Karpas-422 (cell line): Measurements from ENCODE around the gene PCDH9. TPM values are rescaled to one million over a fixed set of nuclear protein-coding genes. Genes with fewer than 3 reads are reported as not detected.

Experiments
- DNase-seq: peaks from one replicate; pipeline ENCODE4 v3.0.0-alpha.2; 2015
- H2AFZ ChIP-seq: fragments of 200-600 bp; sonication (generic); 2 replicates; pipeline ENCODE4 v1.6.1; 2014; ENCODE audit warnings: antibody characterized with exemption, low read length, mixed read lengths
- H3K27ac ChIP-seq: fragments of 200-600 bp; sonication (generic); 2 replicates; pipeline ENCODE4 v1.5.1; 2014; ENCODE audit warnings: mild to moderate bottlenecking, low read length, moderate library complexity
- H3K27me3 ChIP-seq: fragments of 200-600 bp; sonication (generic); 2 replicates; pipeline ENCODE4 v1.6.1; 2014; ENCODE audit warnings: low read length, mixed read lengths
- H3K36me3 ChIP-seq: fragments of 200-600 bp; sonication (generic); 2 replicates; pipeline ENCODE4 v1.6.1; 2014; ENCODE audit warnings: low read length, mixed read lengths; ENCODE audit not compliant: insufficient read depth
- H3K4me1 ChIP-seq: fragments of 200-600 bp; sonication (generic); 2 replicates; pipeline ENCODE4 v1.6.1; 2014; ENCODE audit warnings: mild to moderate bottlenecking, low read length, mixed read lengths
- H3K4me2 ChIP-seq: fragments of 200-600 bp; sonication (generic); 2 replicates; pipeline ENCODE4 v1.6.1; 2014; ENCODE audit warnings: low read length, low read depth, mild to moderate bottlenecking; ENCODE audit not compliant: poor library complexity, severe bottlenecking
- H3K4me3 ChIP-seq: fragments of 200-600 bp; sonication (generic); 2 replicates; pipeline ENCODE4 v1.5.1; 2014; ENCODE audit warnings: mild to moderate bottlenecking, antibody characterized with exemption, low read length, mixed read lengths
- H3K79me2 ChIP-seq: fragments of 200-600 bp; sonication (generic); 2 replicates; pipeline ENCODE4 v1.6.1; 2014; ENCODE audit warnings: mild to moderate bottlenecking, low read length, mixed read lengths
- H3K9ac ChIP-seq: fragments of 200-600 bp; sonication (generic); 2 replicates; pipeline ENCODE4 v1.6.0; 2014; ENCODE audit warnings: low read length
- H3K9me2 ChIP-seq: fragments of 200-600 bp; sonication (generic), shearing (Covaris generic); replicated peaks from 2 replicates; pipeline ENCODE4 v1.6.0; 2014; ENCODE audit warnings: mild to moderate bottlenecking, low read length, moderate library complexity; ENCODE audit not compliant: insufficient read depth
- H3K9me3 ChIP-seq: fragments of 300-700, 200-600 bp; sonication (generic); 2 replicates; pipeline ENCODE4 v1.6.1; 2014; ENCODE audit warnings: low read length, mixed read lengths
- H4K20me1 ChIP-seq: fragments of 200-600 bp; sonication (generic); 2 replicates; pipeline ENCODE4 v1.6.1; 2014; ENCODE audit warnings: mild to moderate bottlenecking, antibody characterized with exemption, low read length, low read depth; ENCODE audit not compliant: insufficient read depth
- total RNA-seq: library from RNA; depleted of rRNA; stranded (reverse); fragments of >200 nt; shearing (Covaris generic); gene quantifications from 2 replicates; pipeline ENCODE4 v1.2.3, GENCODE V29; 2014; ENCODE audit warnings: low replicate concordance

PCDH9 gene
- total RNA-seq, 1 experiment from 2014 or later = 5.8 TPM

- no peaks in the 10 kb centered on the region for H3K79me2 ChIP-seq
- H4K20me1 ChIP-seq = no peaks in the 10 kb centered on the region
- no peaks in the 10 kb centered on the region for H3K36me3 ChIP-seq
- H3K9ac ChIP-seq = no peak overlapping the region
- no peak overlapping the region for H2AFZ ChIP-seq
- no peak overlapping the region for H3K4me2 ChIP-seq
- H3K27me3 ChIP-seq = no peaks in the 10 kb centered on the region
- H3K4me1 ChIP-seq = peaks cover 3% of the 10 kb centered on the region; the same call in 1 of the 2 replicates
- H3K27ac ChIP-seq = no peak overlapping the region
- no peak for DNase-seq
- H3K9me2 ChIP-seq = no peaks in the 10 kb centered on the region
- no peaks in the 10 kb centered on the region for H3K9me3 ChIP-seq
- H3K4me3 ChIP-seq = no peak overlapping the region
Observed at GRCh38 chr13:67062160-67062559, 168.0 kb downstream of the PCDH9 start.

- H4K20me1 ChIP-seq = no peaks in the 10 kb centered on the region
- H3K9me2 ChIP-seq = no peaks in the 10 kb centered on the region
- no peak overlapping the region for H3K9ac ChIP-seq
- no peaks in the 10 kb centered on the region for H3K36me3 ChIP-seq
- H3K4me2 ChIP-seq = no peak overlapping the region
- DNase-seq = no peak
- H3K79me2 ChIP-seq = no peaks in the 10 kb centered on the region
- H3K4me1 ChIP-seq = peaks cover 3% of the 10 kb centered on the region; the same call in 1 of the 2 replicates
- no peaks in the 10 kb centered on the region for H3K9me3 ChIP-seq
- no peaks in the 10 kb centered on the region for H3K27me3 ChIP-seq
- H3K27ac ChIP-seq = no peak overlapping the region
- H2AFZ ChIP-seq = no peak overlapping the region
- no peak overlapping the region for H3K4me3 ChIP-seq
Observed at GRCh38 chr13:67061750-67062149, 168.4 kb downstream of the PCDH9 start.

- Histone ChIP-seq H3K4me2 (no peak overlapping the region), H3K9me3 (no peaks in the 10 kb centered on the region; the same call in 1 of the 2 replicates), H3K36me3 (no peaks in the 10 kb centered on the region), H3K4me1 (no peaks in the 10 kb centered on the region; the same call in 1 of the 2 replicates), H4K20me1 (no peaks in the 10 kb centered on the region), H3K4me3 (no peak overlapping the region), H3K27me3 (no peaks in the 10 kb centered on the region), H3K9ac (no peak overlapping the region), H2AFZ (no peak overlapping the region), H3K27ac (no peak overlapping the region), H3K79me2 (no peaks in the 10 kb centered on the region), H3K9me2 (no peaks in the 10 kb centered on the region)
- no peak for DNase-seq
Observed at GRCh38 chr13:67052550-67053490, 177.3 kb downstream of the PCDH9 start.

GRCh38 chr13:67049744-67050143, 180.4 kb downstream of the PCDH9 start:
- Histone ChIP-seq H3K4me1 (no peaks in the 10 kb centered on the region; the same call in 1 of the 2 replicates), H3K4me2 (no peak overlapping the region), H4K20me1 (no peaks in the 10 kb centered on the region), H2AFZ (no peak overlapping the region), H3K27me3 (no peaks in the 10 kb centered on the region), H3K9ac (no peak overlapping the region), H3K36me3 (no peaks in the 10 kb centered on the region), H3K9me2 (no peaks in the 10 kb centered on the region), H3K9me3 (no peaks in the 10 kb centered on the region), H3K27ac (no peak overlapping the region), H3K4me3 (no peak overlapping the region), H3K79me2 (no peaks in the 10 kb centered on the region)
- no peak for DNase-seq

GRCh38 chr13:67048821-67049150, 181.3 kb downstream of the PCDH9 start:
- no peaks in the 10 kb centered on the region for H3K79me2 ChIP-seq
- H3K9me3 ChIP-seq = no peaks in the 10 kb centered on the region
- H4K20me1 ChIP-seq = no peaks in the 10 kb centered on the region
- H3K27ac ChIP-seq = no peak overlapping the region
- H3K9ac ChIP-seq = no peak overlapping the region
- H3K4me1 ChIP-seq = no peaks in the 10 kb centered on the region
- no peak for DNase-seq
- H3K27me3 ChIP-seq = no peaks in the 10 kb centered on the region
- no peak overlapping the region for H3K4me3 ChIP-seq
- no peaks in the 10 kb centered on the region for H3K9me2 ChIP-seq
- 0 out of 2 replicates have a peak overlapping the region, but pooled peaks have one; percentile 22 for H2AFZ ChIP-seq
- H3K36me3 ChIP-seq = no peaks in the 10 kb centered on the region
- H3K4me2 ChIP-seq = no peak overlapping the region

- Histone ChIP-seq H4K20me1 (no peaks in the 10 kb centered on the region), H3K9me3 (no peaks in the 10 kb centered on the region), H3K9ac (no peak overlapping the region), H3K9me2 (no peaks in the 10 kb centered on the region), H3K36me3 (no peaks in the 10 kb centered on the region), H3K79me2 (no peaks in the 10 kb centered on the region), H3K4me2 (no peak overlapping the region), H3K4me1 (no peaks in the 10 kb centered on the region), H2AFZ (0 out of 2 replicates have a peak overlapping the region, but pooled peaks have one; percentile 22), H3K27me3 (no peaks in the 10 kb centered on the region), H3K4me3 (no peak overlapping the region), H3K27ac (no peak overlapping the region)
- DNase-seq = no peak
Observed at GRCh38 chr13:67048084-67048820, 181.9 kb downstream of the PCDH9 start.

GRCh38 chr13:67045357-67045756, 184.8 kb downstream of the PCDH9 start:
- no peaks in the 10 kb centered on the region for H4K20me1 ChIP-seq
- H3K9me3 ChIP-seq = no peaks in the 10 kb centered on the region
- no peaks in the 10 kb centered on the region for H3K79me2 ChIP-seq
- H3K36me3 ChIP-seq = no peaks in the 10 kb centered on the region
- no peak overlapping the region for H3K27ac ChIP-seq
- H3K9ac ChIP-seq = no peak overlapping the region
- H3K4me3 ChIP-seq = no peak overlapping the region
- H2AFZ ChIP-seq = no peak overlapping the region
- DNase-seq = no peak
- H3K9me2 ChIP-seq = no peaks in the 10 kb centered on the region
- H3K27me3 ChIP-seq = no peaks in the 10 kb centered on the region
- H3K4me2 ChIP-seq = no peak overlapping the region
- no peaks in the 10 kb centered on the region for H3K4me1 ChIP-seq

GRCh38 chr13:67043901-67044300, 186.2 kb downstream of the PCDH9 start:
- H3K9me3 ChIP-seq = no peaks in the 10 kb centered on the region

More at GRCh38 chr13:67043901-67044300, 186.2 kb downstream of the PCDH9 start:
- Histone ChIP-seq H3K4me1 (no peaks in the 10 kb centered on the region), H3K36me3 (no peaks in the 10 kb centered on the region), H2AFZ (no peak overlapping the region), H3K9ac (no peak overlapping the region), H3K4me3 (no peak overlapping the region), H3K4me2 (no peak overlapping the region), H3K27me3 (no peaks in the 10 kb centered on the region), H3K79me2 (no peaks in the 10 kb centered on the region), H3K9me2 (no peaks in the 10 kb centered on the region), H3K27ac (no peak overlapping the region), H4K20me1 (no peaks in the 10 kb centered on the region)
- no peak for DNase-seq
